GM18526 (cell line): ENCODE data around the gene SYNE2.

Experiments
- POLR2A ChIP-seq: IDR thresholded peaks from 3 replicates; pipeline ENCODE4 v1.6.1; 2011; ENCODE audit not compliant: insufficient read length; ENCODE audit errors: extremely low read depth

SYNE2 gene

GRCh38 chr14:64064447-64064846 is 211.6 kb downstream of the SYNE2 start:
- TF ChIP-seq POLR2A: no peak

GRCh38 chr14:64069634-64070359 is 217.0 kb downstream of the SYNE2 start:
- TF ChIP-seq POLR2A: no peak

GRCh38 chr14:64074961-64075612 is 222.3 kb downstream of the SYNE2 start:
- no peak for TF ChIP-seq POLR2A

GRCh38 chr14:64075613-64076005 is 222.8 kb downstream of the SYNE2 start:
- TF ChIP-seq POLR2A: no peak

GRCh38 chr14:64080452-64080851 is 227.6 kb downstream of the SYNE2 start:
- no peak for TF ChIP-seq POLR2A

GRCh38 chr14:64081174-64081746 is 228.5 kb downstream of the SYNE2 start:
- TF ChIP-seq POLR2A: no peak

GRCh38 chr14:64082837-64083236 is 230.0 kb downstream of the SYNE2 start:
- no peak for TF ChIP-seq POLR2A

- TF ChIP-seq POLR2A: no peak
Observed at GRCh38 chr14:64088647-64088964, 235.8 kb downstream of the SYNE2 start.

- TF ChIP-seq POLR2A: no peak
Observed at GRCh38 chr14:64089920-64090319, 237.1 kb downstream of the SYNE2 start.

GRCh38 chr14:64091217-64091616 is 238.4 kb downstream of the SYNE2 start:
- no peak for TF ChIP-seq POLR2A

GRCh38 chr14:64092338-64092737 is 239.5 kb downstream of the SYNE2 start:
- no peak for TF ChIP-seq POLR2A

GRCh38 chr14:64092940-64093339 is 240.1 kb downstream of the SYNE2 start:
- no peak for TF ChIP-seq POLR2A

- no peak for TF ChIP-seq POLR2A
Observed at GRCh38 chr14:64095620-64096019, 242.8 kb downstream of the SYNE2 start.

- TF ChIP-seq POLR2A: no peak
Observed at GRCh38 chr14:64098120-64098519, 245.3 kb downstream of the SYNE2 start.

- no peak for TF ChIP-seq POLR2A
Observed at GRCh38 chr14:64107438-64107837, 254.6 kb downstream of the SYNE2 start.

- TF ChIP-seq POLR2A: no peak
Observed at GRCh38 chr14:64109819-64110554, 257.2 kb downstream of the SYNE2 start.
